Measurements from ENCODE around the gene ATXN7L1.
A peak's percentile ranks its signal among the peaks of the same experiment; 100 is the strongest.

The ATXN7L1 gene

DNA sequence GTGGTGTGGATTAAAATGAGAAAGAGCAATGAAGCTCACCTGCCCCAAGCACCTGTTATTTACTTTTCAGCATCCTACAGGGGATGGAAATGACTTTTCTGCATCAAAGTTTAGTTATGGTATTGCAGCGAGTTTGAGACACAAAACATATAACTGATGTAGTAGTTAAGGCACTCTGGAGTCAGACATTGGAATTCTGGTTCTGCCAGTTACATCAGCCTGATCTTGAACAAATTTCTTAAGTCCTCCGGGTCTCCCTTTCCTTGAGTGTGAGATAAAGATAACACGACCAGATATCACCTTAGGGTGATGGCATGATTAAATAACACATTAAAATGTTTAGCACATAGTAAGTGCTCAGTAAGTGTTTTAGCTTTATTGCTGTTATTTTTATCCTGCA, 97.4 kb downstream of the ATXN7L1 start:
- no peak for DNase-seq (ENCODE audit: low spot score)

DNA sequence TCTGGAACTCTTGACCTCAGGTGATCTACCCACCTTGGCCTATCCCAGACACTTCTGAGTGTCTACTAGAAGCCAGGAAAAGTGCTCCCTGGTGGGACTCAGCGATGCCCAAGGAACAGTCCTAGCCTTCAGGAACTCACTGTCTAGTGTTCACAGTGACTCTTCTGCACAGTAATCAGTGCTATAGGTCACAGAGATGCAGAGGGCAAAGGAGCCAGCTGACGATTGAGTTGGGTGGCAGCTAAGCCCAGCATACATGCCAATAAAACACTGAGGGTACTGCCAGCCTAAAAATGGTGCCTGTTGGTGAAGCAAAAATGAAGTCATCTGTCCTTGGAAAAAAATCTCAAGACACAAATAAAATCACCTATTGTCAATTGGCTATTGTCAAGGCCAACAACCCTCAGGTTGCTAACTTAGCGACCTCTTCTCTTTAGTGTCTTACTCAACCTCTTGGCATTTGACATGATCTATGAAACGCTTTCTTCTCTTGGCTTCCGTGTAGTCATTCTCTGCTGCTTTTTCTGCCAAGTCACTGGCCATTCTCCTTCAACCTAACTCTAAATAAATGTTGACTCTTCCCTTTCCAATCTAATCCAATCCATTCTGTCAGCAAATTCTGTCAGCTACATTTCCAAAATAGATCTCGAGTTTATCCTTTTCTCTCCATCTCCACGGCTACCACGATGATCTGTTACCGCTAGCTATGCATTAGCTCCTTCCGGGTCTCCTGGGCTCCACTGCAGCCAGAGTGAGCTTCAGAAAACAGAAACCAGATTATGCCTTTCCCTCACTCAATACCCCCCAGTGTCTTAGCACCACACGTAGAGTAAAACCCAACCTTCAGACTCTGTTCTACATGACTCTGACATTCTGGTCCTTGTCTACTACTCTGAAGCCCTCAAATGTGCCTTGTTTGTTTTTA, 99.2 kb downstream of the ATXN7L1 start:
- no peak for DNase-seq (ENCODE audit: low spot score)

DNA sequence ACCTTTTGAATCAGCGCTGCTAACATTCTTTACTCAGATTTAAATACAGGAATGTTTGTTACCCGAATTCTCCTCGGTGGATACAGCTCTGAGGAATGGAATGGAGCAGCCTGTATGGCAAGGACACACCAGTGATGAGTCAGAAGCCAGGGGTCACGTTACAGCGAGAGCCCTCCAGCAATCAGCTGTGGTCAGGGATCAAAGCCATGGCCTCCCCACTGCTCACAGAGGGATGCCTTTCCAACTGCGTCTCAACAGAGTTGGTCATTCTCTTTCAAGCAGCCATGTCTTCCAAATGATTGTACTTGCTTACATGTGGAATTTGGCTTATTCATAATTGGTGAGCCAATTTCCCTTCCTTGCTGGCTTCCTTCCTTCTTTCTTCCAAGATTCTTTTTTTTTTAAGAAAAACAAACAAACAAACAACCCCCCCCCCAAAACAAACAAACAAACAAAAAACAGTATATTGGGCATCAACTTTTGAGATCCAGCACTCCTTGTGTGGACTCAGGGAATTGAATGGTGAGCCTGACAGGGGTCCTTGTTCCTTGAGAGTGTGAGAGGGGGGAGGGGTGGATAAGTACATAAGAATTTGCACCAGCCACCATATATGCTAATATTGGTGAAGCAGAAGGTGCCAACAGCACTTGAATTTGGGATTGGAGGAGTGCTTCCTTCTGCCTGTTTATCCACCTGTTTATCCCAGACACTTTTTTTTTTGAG, 100.2 kb downstream of the ATXN7L1 start:
- DNase-seq (ENCODE audit: low spot score): no peak

DNA sequence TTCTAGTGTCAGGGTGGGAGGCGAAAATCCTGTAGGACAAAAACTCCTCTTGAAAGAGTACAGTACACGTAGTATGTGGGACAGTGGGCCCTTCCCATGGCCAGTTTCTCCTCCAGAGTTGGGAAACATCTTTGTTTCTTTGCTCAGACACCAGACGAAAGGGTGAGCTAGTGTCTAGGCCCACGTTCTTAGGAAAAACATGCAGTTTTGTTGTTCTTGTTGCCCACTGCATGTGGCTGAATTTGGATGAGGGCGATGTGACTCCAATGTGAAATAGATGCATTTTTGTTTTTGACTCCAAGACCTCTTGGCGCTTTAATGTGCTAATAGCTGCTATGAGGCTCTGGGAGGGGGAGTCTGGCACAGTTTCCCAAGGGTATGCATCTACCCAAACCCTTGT, 100.8 kb downstream of the ATXN7L1 start:
- DNase-seq (ENCODE audit: low spot score): no peak

DNA sequence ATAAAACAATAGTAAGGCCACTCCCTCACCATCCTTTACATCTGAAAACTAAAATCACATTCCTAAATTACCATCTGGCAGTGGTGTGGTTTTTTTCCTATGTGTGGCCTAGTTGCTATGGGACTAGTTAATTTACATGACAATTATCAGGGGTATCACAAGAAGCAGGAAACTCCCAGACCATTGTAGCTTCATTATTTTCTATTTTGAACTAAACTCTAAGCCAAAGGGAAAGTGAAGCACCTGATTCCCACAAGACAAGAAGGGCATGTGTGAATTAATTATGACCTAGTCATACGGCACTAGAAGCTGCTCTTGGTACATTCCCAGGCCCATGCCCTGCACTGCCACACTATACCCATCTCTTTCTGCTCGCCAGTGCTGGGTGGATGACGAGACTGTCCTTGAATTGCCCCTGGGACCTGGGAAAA, 103.4 kb downstream of the ATXN7L1 start:
- DNase-seq (ENCODE audit: low spot score): no peak

DNA sequence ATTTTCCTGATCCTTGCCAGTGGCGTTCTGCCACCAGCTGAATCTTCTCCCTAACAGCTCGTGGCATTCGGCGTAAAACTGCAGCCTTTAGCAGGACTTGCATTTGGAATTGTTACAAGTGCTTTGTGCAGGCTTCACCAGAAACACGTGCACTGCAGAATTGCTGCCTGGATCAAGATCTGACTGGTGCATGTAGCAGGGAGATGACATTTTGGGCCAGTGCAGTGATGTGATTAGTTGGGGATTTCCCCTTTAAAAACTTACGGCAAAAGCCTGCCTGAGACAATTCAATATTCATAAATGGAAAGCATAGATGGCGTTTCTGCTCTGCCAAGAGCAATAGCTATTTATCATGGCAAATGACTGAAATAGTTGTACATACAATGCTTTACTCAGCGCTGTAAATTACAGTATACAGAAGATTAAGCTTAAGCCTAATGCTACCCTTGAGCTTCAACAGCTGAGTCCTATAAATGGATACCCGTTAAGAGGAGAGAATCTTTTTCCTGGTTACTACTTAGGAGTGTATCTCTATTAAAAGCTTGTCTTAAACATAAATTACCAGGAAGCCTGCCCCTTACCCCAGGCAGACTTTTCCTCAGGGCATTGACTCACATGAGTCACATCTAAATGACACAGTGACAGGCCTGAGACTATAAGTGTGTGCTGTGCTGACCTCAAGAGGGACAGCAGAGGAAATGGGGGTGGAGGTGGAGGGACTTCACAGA, 106.3 kb downstream of the ATXN7L1 start:
- DNase-seq (ENCODE audit: low spot score): no peak

DNA sequence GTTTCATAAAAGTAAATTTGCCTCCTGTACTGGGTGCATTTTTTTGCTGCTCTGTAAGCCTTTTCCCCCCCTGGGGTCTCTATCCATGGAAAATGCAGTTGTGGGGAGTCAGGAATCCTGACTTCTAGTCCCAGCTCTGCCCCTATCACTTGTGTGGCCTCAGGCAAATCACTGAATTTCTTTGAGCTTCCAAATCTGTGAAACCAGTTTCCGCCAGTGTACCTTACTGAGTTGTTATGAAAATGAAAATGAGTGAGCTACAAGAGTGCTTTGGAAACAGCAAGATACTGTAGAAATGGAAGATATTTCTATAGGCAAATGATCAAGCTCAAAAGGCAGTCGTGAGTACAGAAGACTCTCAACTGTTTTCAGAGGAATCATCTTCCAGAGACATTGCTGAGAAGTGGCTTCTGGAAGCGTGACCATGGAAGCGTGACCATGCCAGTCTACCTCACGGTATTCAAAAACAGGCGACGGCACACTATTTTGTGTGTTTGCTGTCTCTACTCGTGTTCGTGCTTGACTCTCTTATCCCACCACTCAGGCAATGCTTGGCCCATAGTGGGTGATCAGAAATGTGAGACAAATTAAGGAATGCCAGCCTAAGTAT, 107.4 kb downstream of the ATXN7L1 start:
- DNase-seq (ENCODE audit: low spot score): no peak

DNA sequence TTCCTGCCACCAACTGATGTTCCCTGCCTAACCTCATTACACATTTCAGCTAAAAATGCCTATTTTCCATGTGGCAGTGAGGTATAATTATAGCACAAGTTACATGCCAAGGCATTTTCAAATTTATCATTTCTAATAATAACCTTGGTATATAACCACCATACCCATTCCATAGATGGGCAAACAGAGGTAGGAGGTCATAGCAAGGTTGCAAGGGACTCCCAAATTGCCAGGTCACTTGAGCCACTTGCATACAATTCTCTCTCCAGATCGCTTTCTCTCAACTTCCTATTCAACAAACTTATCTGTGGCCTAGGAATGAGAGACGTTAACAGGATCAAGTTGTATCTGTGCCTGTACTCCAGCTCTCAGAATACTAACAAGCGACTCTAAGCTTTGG, 108.3 kb downstream of the ATXN7L1 start:
- no peak for DNase-seq (ENCODE audit: low spot score)

DNA sequence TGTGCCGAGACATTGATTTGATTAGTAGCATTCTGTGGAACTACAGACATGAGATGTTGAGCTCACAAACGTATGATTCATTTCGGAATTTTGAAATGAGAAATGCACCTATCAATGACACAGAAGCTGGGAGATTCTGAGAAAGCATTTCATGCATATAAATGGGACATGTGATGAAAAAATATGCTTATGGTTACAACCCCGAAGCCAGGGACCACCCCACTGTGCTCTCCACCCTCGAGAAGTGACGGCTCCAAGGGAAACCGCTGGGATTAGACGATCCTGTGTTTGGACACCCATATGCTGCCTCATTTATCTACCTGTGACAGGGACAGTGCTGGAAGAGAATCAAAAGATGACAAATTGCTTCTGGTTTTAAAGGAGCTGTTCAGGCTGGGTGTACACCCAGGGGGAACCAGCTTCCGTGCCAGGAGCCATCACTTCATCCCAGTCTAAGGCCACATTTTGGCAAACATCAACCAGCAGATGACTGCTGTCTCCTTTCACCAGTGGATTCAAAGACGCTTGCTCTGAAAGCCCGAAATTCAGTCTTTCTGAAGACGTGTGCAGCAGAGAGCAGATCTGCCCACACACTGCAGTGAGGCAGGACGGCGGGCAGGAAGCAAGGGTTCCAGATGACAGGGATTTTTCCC, 109.9 kb downstream of the ATXN7L1 start:
- peak; percentile 30 for DNase-seq (ENCODE audit: low spot score)

DNA sequence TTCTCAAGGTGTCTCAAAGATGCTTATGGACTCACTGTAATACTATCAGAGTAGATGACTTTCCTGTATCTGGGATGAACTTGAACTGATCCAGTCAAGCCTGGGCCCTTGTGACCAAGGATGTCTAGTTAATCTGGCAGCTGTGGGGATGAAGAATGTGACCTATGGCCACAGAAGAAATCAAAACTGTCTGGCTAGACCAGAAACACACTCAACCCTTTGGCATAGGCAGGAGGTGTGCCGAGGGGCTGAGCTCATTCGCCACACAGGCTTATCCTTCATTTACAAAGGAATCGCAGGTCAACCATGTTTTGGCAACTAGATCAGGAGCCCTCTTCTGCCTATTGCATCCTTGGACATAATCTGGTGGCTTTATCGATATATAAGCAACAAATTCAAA, 110.6 kb downstream of the ATXN7L1 start:
- no peak for DNase-seq (ENCODE audit: low spot score)

DNA sequence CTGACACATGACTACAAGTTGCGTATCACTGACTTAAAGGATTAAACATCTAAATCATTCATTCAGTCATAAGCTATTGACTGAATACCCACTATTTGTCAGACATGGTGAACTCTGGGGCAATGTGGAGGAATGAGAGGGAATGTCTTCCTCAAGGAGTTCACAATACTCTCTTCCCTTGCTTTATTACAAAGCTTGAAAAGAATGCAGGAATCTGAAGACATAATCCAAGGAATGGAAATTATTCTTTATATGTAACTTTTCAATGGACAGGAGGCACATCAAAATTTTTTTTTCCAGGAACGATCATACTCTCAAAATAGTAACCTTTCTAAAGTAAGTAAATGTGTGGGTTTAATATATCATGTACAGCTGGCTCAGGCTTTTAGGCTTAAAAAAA, 111.9 kb downstream of the ATXN7L1 start:
- no peak for DNase-seq (ENCODE audit: low spot score)

DNA sequence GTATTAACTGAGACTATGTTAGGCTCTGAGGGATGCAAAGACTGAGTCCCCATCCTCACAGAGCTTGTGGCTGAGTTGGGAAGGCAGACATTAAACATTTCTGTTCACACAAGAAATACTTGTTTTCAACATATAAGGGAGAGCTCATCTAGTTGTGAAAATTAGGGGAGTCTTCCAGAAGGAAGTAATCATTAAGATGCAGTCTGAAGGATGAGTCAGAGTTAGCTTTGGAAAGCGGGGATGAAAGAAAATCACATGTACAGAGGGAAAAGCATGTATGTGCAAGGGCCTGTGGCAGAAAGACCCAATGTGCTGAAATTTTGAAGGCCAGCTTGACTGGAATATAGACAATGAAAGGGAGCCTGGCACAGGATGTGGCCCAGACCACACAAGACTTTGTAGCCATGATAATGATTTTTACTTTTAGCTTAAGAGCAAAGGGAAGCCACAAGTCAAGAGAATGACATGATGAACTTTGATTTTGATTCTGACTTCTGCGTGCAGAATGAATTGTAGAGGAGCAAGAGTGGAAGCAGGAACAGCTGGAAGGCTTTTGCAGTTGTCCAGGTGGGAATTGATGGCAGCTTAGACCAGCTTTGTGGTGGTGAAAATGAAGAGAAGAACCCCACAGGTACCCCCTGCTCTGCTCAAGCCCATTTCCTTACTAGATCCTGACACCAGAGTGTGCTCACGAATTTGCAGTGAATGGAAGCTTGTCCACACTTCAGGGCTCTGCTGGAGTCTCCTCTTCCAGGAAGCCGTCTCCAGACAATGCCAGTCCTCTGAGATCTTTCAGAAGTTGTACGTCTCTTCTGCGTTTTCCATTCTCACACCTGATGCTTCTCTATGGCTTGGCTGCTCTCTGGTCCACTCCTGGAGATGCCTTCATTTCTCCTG, 115.6 kb downstream of the ATXN7L1 start:
- no peak for DNase-seq (ENCODE audit: low spot score)

DNA sequence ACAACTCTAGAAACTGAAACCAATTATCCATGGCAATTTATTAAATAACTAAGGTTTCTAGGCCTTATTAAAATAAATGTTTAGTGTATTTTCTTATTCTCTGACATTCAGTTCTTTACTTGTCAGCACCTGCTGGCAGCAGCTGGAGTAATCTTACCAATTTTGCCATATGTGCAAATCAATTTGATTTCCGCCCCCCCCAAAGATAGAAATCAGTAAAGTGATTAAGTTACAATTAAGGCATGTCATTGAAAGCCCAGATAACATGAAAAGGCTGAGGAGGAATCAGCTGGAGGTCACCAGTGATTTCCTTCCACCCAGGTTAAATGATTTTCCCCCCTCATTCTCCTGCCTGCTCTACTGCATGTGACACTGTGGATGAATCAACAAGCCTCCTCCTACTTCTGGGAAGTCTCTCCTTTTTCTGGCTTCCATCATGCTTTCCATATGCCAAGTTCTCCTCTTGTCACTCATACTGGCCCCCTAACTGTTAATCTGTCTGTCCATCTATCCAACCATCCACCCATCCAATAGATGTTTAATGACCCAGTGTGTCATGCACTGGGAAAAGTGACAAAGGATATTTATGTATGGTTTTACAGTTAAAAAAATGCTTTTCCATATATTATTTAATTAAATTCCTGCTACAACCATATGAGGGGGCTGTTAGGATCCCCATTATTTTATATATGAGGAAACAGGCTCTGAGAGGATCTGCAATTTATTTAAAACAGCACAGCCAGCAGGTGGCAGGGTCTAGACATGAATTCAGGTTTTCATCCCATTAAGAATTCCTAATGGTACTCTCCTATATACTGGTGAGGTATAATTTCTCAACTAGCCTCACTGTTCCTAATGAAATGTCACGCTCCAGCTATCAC, 116.5 kb downstream of the ATXN7L1 start:
- peak; percentile 66 for DNase-seq (ENCODE audit: low spot score)

DNA sequence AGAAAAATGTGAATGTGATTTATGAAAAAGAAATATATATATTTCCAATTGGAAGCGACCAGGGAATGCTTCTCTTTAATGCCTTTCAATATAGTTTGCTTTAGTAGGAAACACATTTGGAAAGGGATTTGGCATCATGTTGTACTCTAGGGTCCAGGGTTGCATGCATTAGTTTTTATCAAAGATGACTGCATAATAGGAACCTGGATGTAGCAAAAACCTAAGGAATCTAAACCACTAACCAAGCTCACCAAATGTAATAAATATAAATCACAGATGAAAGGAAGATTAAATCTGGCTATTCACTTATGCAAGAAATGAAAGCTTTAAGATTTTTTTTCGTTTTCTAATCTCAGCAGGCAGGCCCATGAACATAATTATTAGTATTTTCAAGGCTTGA, 120.0 kb downstream of the ATXN7L1 start:
- no peak for DNase-seq (ENCODE audit: low spot score)

DNA sequence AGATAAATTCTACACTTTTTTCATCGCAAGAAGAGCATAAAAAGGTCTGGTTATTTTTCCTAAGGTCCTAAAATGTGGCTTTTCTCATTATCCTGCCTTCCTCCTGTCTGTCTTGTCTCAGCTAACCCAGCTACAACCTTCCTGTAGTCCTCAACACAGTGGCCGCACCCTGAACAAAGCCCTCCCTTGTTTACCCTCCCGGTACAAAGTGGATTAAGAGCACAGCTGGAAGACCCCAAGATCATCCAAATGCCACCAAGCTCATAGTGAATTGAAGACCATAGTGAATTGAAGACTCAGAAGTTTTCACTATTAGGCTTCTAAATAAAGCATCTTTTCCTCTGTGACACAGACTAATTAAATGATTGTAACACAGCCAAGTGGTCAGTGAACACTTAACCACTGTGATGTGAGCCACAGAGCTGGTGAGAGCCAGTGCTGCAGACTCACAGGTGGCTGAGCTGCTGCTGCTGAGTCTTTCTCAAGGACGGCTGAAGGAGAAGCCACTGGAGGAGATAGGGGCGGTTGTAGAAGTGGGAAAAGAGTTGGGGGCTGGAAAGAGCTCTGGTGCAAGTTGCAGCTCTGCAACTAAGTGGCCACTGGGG, 123.6 kb downstream of the ATXN7L1 start:
- DNase-seq (ENCODE audit: low spot score): no peak

DNA sequence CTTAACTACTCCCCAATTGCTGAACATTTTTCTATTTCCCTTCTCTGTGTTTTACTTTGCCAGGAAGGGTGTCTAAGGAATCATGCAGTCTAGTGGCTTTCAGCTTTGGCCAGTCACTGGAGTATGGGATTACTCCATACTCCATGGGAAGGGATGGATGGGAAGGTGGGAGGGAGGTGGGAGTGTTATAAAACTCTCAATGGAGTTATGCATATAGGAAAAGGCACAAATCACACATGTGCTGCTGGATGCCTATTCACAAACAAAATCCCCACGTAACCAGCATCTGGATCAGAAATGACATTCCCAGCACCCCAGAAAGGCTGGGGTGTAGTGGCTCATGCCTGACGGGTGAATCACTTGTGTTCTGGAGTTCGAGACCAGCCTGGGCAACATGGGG, 125.3 kb downstream of the ATXN7L1 start:
- no peak for DNase-seq (ENCODE audit: low spot score)

DNA sequence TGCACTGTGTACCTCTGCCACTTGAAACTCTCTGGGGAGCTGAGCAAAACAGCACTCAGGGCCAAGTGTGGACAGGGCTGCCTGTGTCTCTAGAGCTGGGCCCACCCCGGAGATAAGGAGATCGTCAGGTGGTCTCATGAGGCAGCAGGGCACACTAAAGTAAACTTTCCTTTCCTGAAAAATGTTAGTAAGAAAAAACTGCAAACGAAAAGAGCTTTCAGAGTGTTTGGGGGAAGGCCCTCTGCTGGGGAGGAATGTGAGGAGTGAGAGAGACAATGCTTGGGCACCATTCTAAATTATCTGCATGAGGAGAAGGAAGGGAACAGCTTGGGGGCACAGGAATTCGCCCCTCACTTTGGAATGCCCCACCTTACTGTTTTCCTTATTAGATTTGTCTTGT, 127.7 kb downstream of the ATXN7L1 start:
- no peak for DNase-seq (ENCODE audit: low spot score)

DNA sequence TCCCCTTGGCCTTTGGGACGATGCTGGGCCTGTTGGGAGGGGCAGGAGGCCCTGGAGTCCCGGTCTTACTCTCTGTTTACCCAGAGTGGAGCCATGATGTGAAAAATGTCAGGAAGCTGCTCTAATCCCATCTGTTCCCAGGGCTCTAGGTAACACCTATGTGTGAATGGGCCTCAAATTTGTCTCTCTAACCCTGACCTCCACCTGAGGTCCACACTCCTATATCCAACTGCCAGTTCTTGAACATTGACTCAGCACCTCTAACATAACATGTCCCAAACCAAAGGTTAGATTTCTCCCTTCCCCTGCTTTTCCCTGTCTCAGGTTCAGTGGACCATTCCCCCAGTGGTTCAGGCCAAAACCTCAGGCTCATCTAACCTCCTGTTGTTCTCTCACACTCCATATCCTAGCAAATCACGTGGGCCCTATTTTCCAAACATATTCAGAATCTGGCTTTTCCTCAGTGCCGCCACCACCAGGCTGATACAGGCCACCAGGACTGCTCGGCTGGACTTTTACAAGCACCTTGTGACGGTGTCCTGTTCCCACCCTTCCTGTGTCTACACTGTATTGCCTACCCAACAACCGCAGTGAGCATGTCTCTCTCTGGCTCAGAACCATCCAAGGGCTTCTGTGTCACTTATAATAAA, 130.6 kb downstream of the ATXN7L1 start:
- no peak for DNase-seq (ENCODE audit: low spot score)

DNA sequence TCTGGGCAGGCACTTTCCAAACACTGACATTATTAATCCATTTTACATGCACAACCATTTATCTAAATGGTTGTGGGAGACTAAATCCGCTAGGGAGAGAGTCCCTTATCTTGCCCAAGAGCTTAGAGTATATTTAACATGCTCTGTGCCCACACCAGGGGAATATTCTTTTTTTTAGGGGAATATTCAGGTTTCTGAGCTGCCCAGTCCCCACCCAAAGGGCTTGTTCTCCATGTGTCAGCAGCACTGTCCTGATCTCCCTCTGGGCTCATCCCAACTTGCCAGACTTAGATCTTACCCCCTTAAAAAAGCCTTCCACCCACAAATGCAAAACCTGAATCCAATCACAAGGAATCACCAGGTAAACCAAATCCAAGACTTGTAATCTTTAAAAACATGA, 132.1 kb downstream of the ATXN7L1 start:
- DNase-seq (ENCODE audit: low spot score): no peak
